Measurements from ENCODE around the gene MRGPRF. TPM values are rescaled to one million over a fixed set of nuclear protein-coding genes. Genes with fewer than 3 reads are reported as not detected.

The MRGPRF gene
- total RNA-seq, 1 experiment from 2014 or later = 0.76 TPM

- BruUV-seq (replicated peaks) = no TSS peak
- CTCF ChIA-PET = no interaction called here
- no peaks in the 10 kb centered on the region for H3K9me2 ChIP-seq (ENCODE audit: insufficient read depth)
These were observed 8.4 kb downstream of the MRGPRF start for GRCh38 chr11:69004411-69005182.

DNA sequence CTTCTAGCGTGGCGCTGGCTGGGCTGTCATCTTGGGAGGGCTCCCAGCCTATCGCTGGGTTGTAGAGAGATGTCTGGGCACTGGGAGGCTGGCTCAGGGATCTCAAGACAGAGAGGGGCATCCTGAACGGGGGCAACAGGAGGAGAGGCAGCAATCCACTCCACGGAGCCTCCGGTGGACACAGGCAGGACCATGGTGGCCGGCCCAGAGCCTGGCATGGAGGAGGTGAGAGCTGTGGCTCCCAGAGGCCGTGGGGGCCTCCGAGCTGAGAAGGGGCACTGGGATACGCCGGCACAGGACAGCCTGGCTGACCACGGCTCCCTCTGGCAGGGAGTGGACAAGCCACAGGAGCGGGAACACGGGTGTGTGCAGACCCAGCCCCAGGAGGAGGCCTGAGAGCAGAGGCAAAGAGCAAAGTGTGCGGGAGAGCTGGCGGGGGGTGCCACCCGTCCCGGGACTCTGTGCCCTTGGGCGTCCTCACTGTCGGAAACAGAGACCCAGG is 9.1 kb downstream of the MRGPRF start:
- RAD21 ChIA-PET (ENCODE audit: low non-redundant PET in 1 of 2, low total read pairs in 2 of 2, uncharacterized antibody in 2 of 2, unreplicated experiment in 2 of 2) = no interaction called here
- no peak for ATAC-seq
- BruUV-seq (replicated peaks) = no TSS peak
- no peak overlapping the region for H3K4me3 ChIP-seq (replicated peaks in 1 of 2; ENCODE audit: low read depth in 1 of 2, low read length in 2 of 2)
- H3K4me2 ChIP-seq (ENCODE audit: low read length) = no peak overlapping the region
- no peaks in the 10 kb centered on the region for H3K9me2 ChIP-seq (ENCODE audit: insufficient read depth)
- H3K4me1 ChIP-seq (ENCODE audit: control insufficient read depth in 1 of 2, insufficient read depth in 2 of 2, low read length in 2 of 2) = peaks cover 12 to 35% of the 10 kb centered on the region in 2 experiments
- H3K79me2 ChIP-seq (ENCODE audit: insufficient read depth, low read length) = no peaks in the 10 kb centered on the region
- H3K27ac ChIP-seq (ENCODE audit: low read depth, low read length) = no peak overlapping the region
- no peak overlapping the region for H3K9ac ChIP-seq (ENCODE audit: low read length)
- no peak for DNase-seq (ENCODE audit: low read depth, low spot score)
- no peaks in the 10 kb centered on the region for H4K20me1 ChIP-seq (ENCODE audit: insufficient read depth)
- H3K9me3 ChIP-seq (ENCODE audit: control insufficient read depth in 1 of 2, insufficient read depth in 1 of 2, low read depth in 1 of 2, low read length in 2 of 2) = no peaks in the 10 kb centered on the region
- CTCF ChIA-PET = no interaction called here
- no peaks in the 10 kb centered on the region for H3K27me3 ChIP-seq (ENCODE audit: insufficient read depth, low read length)
- no peaks in the 10 kb centered on the region for H3K36me3 ChIP-seq (ENCODE audit: control insufficient read depth in 1 of 2, insufficient read depth in 2 of 2, low read length in 2 of 2)
- intact Hi-C loops (cut with micrococcal nuclease) = no loop called here
- no peak overlapping the region for H2AFZ ChIP-seq (ENCODE audit: low read depth, low read length, poor library complexity, severe bottlenecking)
- POLR2A ChIA-PET = no interaction called here
- TF ChIP-seq ZNF274 (IDR thresholded peaks at IDR 0.05; ENCODE audit: low read depth, low read length) (no peak), EZH2phosphoT487 (IDR thresholded peaks at IDR 0.05; ENCODE audit: borderline replicate concordance) (no peak)

More at GRCh38 chr11:69004411-69005182, 8.4 kb downstream of the MRGPRF start:
- POLR2A ChIA-PET = interaction anchor here (0.6 kb wide), 1 partner anchor 304 kb away, joined by 4 read pairs; no protein-coding TSS in a partner anchor
- Histone ChIP-seq H3K27me3 (ENCODE audit: insufficient read depth, low read length) (no peaks in the 10 kb centered on the region), H3K4me3 (replicated peaks in 1 of 2; ENCODE audit: low read depth in 1 of 2, low read length in 2 of 2) (no peak overlapping the region), H3K79me2 (ENCODE audit: insufficient read depth, low read length) (no peaks in the 10 kb centered on the region), H3K36me3 (ENCODE audit: control insufficient read depth in 1 of 2, insufficient read depth in 2 of 2, low read length in 2 of 2) (no peaks in the 10 kb centered on the region), H4K20me1 (ENCODE audit: insufficient read depth) (no peaks in the 10 kb centered on the region), H3K4me2 (ENCODE audit: low read length) (no peak overlapping the region), H3K9ac (ENCODE audit: low read length) (no peak overlapping the region), H3K9me3 (ENCODE audit: control insufficient read depth in 1 of 2, insufficient read depth in 1 of 2, low read depth in 1 of 2, low read length in 2 of 2) (no peaks in the 10 kb centered on the region), H3K27ac (ENCODE audit: low read depth, low read length) (no peak overlapping the region), H3K4me1 (ENCODE audit: control insufficient read depth in 1 of 2, insufficient read depth in 2 of 2, low read length in 2 of 2) (peaks cover 19 to 42% of the 10 kb centered on the region in 2 experiments), H2AFZ (ENCODE audit: low read depth, low read length, poor library complexity, severe bottlenecking) (no peak overlapping the region)
- DNase-seq (ENCODE audit: low read depth, low spot score) = no peak
- TF ChIP-seq ELF1 (IDR thresholded peaks at IDR 0.05; ENCODE audit: borderline replicate concordance, low read depth) = no peak
- TF ChIP-seq, protein P1, sequence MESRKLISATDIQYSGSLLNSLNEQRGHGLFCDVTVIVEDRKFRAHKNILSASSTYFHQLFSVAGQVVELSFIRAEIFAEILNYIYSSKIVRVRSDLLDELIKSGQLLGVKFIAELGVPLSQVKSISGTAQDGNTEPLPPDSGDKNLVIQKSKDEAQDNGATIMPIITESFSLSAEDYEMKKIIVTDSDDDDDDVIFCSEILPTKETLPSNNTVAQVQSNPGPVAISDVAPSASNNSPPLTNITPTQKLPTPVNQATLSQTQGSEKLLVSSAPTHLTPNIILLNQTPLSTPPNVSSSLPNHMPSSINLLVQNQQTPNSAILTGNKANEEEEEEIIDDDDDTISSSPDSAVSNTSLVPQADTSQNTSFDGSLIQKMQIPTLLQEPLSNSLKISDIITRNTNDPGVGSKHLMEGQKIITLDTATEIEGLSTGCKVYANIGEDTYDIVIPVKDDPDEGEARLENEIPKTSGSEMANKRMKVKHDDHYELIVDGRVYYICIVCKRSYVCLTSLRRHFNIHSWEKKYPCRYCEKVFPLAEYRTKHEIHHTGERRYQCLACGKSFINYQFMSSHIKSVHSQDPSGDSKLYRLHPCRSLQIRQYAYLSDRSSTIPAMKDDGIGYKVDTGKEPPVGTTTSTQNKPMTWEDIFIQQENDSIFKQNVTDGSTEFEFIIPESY (IDR thresholded peaks at IDR 0.05; ENCODE audit: extremely low read depth, insufficient replicate concordance, low read length) = no peak
- no peak for ATAC-seq
- RAD21 ChIA-PET (ENCODE audit: low non-redundant PET in 1 of 2, low total read pairs in 2 of 2, uncharacterized antibody in 2 of 2, unreplicated experiment in 2 of 2) = no interaction called here
- intact Hi-C loops (cut with micrococcal nuclease) = no loop called here
